ENCODE data around the gene FOXO3B.
"Not testable (repeated sequence)": the region's sequence is repeated elsewhere in the genome, so short reads cannot be mapped to it uniquely, and the experiment has no call there.

DNA sequence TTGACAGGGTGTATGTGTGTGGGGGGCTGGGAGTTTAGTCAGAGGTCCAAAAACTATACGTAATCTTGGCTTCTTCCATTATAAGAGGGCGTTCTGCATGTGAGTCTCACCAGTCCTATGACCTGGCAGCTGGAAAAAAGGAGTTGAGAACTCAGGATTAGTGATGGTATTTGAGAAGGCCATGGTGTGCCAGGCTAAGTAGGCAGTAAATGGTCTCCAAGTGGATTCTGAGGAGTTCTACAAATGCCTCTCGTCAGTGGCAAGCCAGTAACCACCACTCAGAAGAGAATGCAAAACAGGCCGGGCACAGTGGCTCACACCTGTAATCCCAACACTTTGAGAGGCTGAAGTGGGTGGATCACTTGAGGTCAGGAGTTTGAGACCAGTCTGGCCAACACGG is 40.5 kb upstream of the FOXO3B start:
- not testable (repeated sequence) for TF ChIP-seq POLR2A (IDR thresholded peaks at IDR 0.05; ENCODE audit: low read length); GATA1 (IDR thresholded peaks at IDR 0.05; ENCODE audit: low read depth, low read length)
